Keratinocyte (primary cell): Measurements from ENCODE around the gene BTBD16. TPM values are rescaled to one million over a fixed set of nuclear protein-coding genes. Genes with fewer than 3 reads are reported as not detected.

Experiments used
- DNase-seq: peaks from one replicate; pipeline ENCODE4 v3.0.0-alpha.2; 2011; ENCODE audit warnings: low read depth, missing footprints, low spot score
- FAIRE-seq: peaks from 2 replicates; lab custom pipeline; 2011; peaks lifted over from hg19 to GRCh38; lab: Jason Lieb, UNC
- H2AFZ ChIP-seq: 2 replicates; pipeline ENCODE4 v1.6.0; 2012; ENCODE audit warnings: low read length, control low read depth, inconsistent platforms; ENCODE audit not compliant: control insufficient read depth
- H3K27ac ChIP-seq: 2 replicates; pipeline ENCODE4 v1.5.1; 2011; ENCODE audit warnings: low read length; ENCODE audit not compliant: control insufficient read depth, insufficient read depth
- H3K27me3 ChIP-seq: 3 replicates; pipeline ENCODE4 v1.6.0; 2011; ENCODE audit warnings: low read length; ENCODE audit not compliant: control insufficient read depth, insufficient read depth; ENCODE audit errors: extremely low read depth
- H3K36me3 ChIP-seq, 2 experiments: 2 replicates in 1 of 2; 3 replicates in 1 of 2; pipeline ENCODE4 v1.5.1; 2011; ENCODE audit warnings: low read length in 2 of 2, mild to moderate bottlenecking in 1 of 2; ENCODE audit not compliant: control insufficient read depth in 2 of 2, insufficient read depth in 2 of 2; ENCODE audit errors: extremely low read depth in 1 of 2
- H3K4me1 ChIP-seq: 3 replicates; pipeline ENCODE4 v1.5.1; 2011; ENCODE audit warnings: low read length; ENCODE audit not compliant: control insufficient read depth, insufficient read depth; ENCODE audit errors: extremely low read depth
- H3K4me2 ChIP-seq: 3 replicates; pipeline ENCODE4 v1.6.0; 2011; ENCODE audit warnings: low read depth, low read length; ENCODE audit not compliant: control insufficient read depth, insufficient read depth; ENCODE audit errors: extremely low read depth
- H3K4me3 ChIP-seq, 3 experiments: fragments of 200-600 bp in 1 of 3; sonication (generic) in 1 of 3; 2 replicates in 2 of 3; 3 replicates in 1 of 3; pipeline ENCODE4 v1.5.1; 2011 to 2016; ENCODE audit warnings: low read length in 3 of 3, mild to moderate bottlenecking in 3 of 3, control low read depth in 2 of 3, inconsistent platforms in 1 of 3, low read depth in 1 of 3, mixed read lengths in 1 of 3, mixed run types in 1 of 3, moderate library complexity in 1 of 3; ENCODE audit not compliant: control insufficient read depth in 2 of 3, insufficient read depth in 2 of 3; ENCODE audit errors: extremely low read depth in 1 of 3
- H3K79me2 ChIP-seq: 2 replicates; pipeline ENCODE4 v1.6.0; 2012; ENCODE audit warnings: low read length; ENCODE audit not compliant: control insufficient read depth, insufficient read depth
- H3K9ac ChIP-seq: 3 replicates; pipeline ENCODE4 v1.6.0; 2011; ENCODE audit warnings: low read length; ENCODE audit not compliant: control insufficient read depth, insufficient read depth; ENCODE audit errors: extremely low read depth
- H3K9me1 ChIP-seq: 3 replicates; pipeline ENCODE4 v1.6.0; 2011; ENCODE audit warnings: low read length; ENCODE audit not compliant: control insufficient read depth, insufficient read depth; ENCODE audit errors: extremely low read depth
- H3K9me3 ChIP-seq: 2 replicates; pipeline ENCODE4 v1.5.1; 2012; ENCODE audit warnings: low read depth, low read length; ENCODE audit not compliant: control insufficient read depth
- H4K20me1 ChIP-seq: 3 replicates; pipeline ENCODE4 v1.6.0; 2011; ENCODE audit warnings: low read length; ENCODE audit not compliant: control insufficient read depth, insufficient read depth; ENCODE audit errors: extremely low read depth
- CTCF ChIP-seq, 3 experiments: IDR thresholded peaks in 1 of 3; conservative IDR thresholded peaks in 1 of 3; optimal IDR thresholded peaks in 1 of 3; 2 replicates in 2 of 3; 3 replicates in 1 of 3; pipeline versions ENCODE3 to v1.5.1; 2011; ENCODE audit warnings: low read length in 3 of 3, mild to moderate bottlenecking in 3 of 3, moderate library complexity in 2 of 3, control low read depth in 1 of 3, inconsistent platforms in 1 of 3; ENCODE audit not compliant: insufficient read depth in 2 of 3; ENCODE audit errors: extremely low read depth in 1 of 3
- EZH2 ChIP-seq: IDR thresholded peaks from one replicate; pipeline ENCODE4 v1.6.1; 2012; ENCODE audit warnings: inconsistent platforms, mild to moderate bottlenecking, low read length, moderate library complexity
- dilution Hi-C: fragments of 300-500 bp; cut with MboI; formaldehyde crosslinking; loops from one replicate; pipeline ENCODE4 v1.7.0; 2020; ENCODE audit warnings: low sequenced_read_pairs; ENCODE audit not compliant: extremely low pct_ligation_motif_present
- polyA plus RNA-seq, 5 experiments: library from polyadenylated mRNA; depleted of rRNA in 3 of 5; stranded (reverse) in 3 of 5; stranded (forward) in 1 of 5; unstranded in 1 of 5; fragments of >200 nt; gene quantifications; 1 replicate in 1 of 5; 2 replicates in 3 of 5; 3 replicates in 1 of 5; pipeline versions ENCODE4 v1.2.1 to v1.2.3, GENCODE V29; 2011 to 2012; ENCODE audit warnings: missing spikeins in 2 of 5, low read depth in 1 of 5, low replicate concordance in 1 of 5

BTBD16 gene
- polyA plus RNA-seq, 1 donor (not counting 4 experiments of a cell fraction or from before 2014, with no cell fraction given), result 4.9 TPM

- TF ChIP-seq CTCF (optimal IDR thresholded peaks at IDR 0.05 in 1 of 3, IDR thresholded peaks at IDR 0.05 in 1 of 3, conservative IDR thresholded peaks at IDR 0.05 in 1 of 3; ENCODE audit: extremely low read depth in 1 of 3, insufficient read depth in 2 of 3, low read length in 3 of 3) (no peak), EZH2 (no peak)
- no peaks in the 10 kb centered on the region for H3K9me3 ChIP-seq
- H2AFZ ChIP-seq, result no peak overlapping the region
- no peaks in the 10 kb centered on the region for H3K27me3 ChIP-seq
- dilution Hi-C loops, result no loop called here
- FAIRE-seq (no peak), DNase-seq (no peak)
- H3K9ac ChIP-seq, result no peak overlapping the region
- H3K79me2 ChIP-seq, result no peaks in the 10 kb centered on the region
- H3K27ac ChIP-seq, result no peak overlapping the region
- H3K4me1 ChIP-seq, result no peaks in the 10 kb centered on the region
- H3K4me3 ChIP-seq, result no peak overlapping the region
- H3K9me1 ChIP-seq, result no peaks in the 10 kb centered on the region
- no peaks in the 10 kb centered on the region for H4K20me1 ChIP-seq
- no peak overlapping the region for H3K4me2 ChIP-seq
- peaks cover 0 to 25% of the 10 kb centered on the region in 2 experiments for H3K36me3 ChIP-seq
Observed at GRCh38 chr10:122245136-122245535, 26.0 kb upstream of the BTBD16 start.

DNA sequence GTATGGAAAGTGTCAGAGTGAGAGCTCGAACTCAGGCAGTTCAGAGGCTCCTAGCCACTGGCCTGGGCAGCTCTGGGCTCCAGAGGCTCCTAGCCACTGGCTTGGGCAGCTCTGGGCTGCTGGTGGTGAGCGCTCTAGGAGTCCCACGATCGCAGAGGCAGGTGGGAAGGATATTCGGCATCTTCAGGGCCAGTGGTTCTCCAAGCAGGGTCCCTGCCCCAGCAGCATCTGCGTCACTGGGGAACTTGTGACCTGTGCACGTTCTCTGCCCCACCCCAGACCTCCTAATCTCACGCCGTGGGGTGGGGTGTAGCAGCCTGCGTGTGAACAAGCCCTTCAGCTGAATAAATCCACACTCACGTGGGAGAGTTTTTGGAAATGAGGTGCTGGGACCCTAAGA is 25.2 kb upstream of the BTBD16 start:
- Histone ChIP-seq H3K4me2 (no peak overlapping the region), H3K4me1 (no peaks in the 10 kb centered on the region), H3K9me1 (no peaks in the 10 kb centered on the region), H2AFZ (no peak overlapping the region), H3K27ac (no peak overlapping the region), H3K79me2 (no peaks in the 10 kb centered on the region), H3K27me3 (no peaks in the 10 kb centered on the region), H3K9me3 (no peaks in the 10 kb centered on the region), H3K9ac (no peak overlapping the region), H3K36me3 (peaks cover 0 to 25% of the 10 kb centered on the region in 2 experiments), H4K20me1 (no peaks in the 10 kb centered on the region), H3K4me3 (no peak overlapping the region)
- no peak for TF ChIP-seq CTCF (optimal IDR thresholded peaks at IDR 0.05 in 1 of 3, IDR thresholded peaks at IDR 0.05 in 1 of 3, conservative IDR thresholded peaks at IDR 0.05 in 1 of 3; ENCODE audit: extremely low read depth in 1 of 3, insufficient read depth in 2 of 3, low read length in 3 of 3)
- TF ChIP-seq EZH2, result no peak
- no peak for FAIRE-seq
- no peak for DNase-seq
- dilution Hi-C loops, result no loop called here
